DND-41 (cell line): ENCODE data around the gene KLK5.

Experiments used
- ATAC-seq: fragments of 200-7000 bp; cut with Tn5 transposase; 3 replicates; pipeline ENCODE4 v1.9.1; 2021; ENCODE audit warnings: low read depth; ENCODE audit not compliant: insufficient read depth
- DNase-seq: peaks from one replicate; pipeline ENCODE4 v3.0.0-alpha.2; 2020
- H2AFZ ChIP-seq: 2 replicates; pipeline ENCODE4 v1.6.0; 2012; ENCODE audit warnings: low read depth, low read length
- H3K27ac ChIP-seq: 2 replicates; pipeline ENCODE4 v1.5.1; 2012; ENCODE audit warnings: low read length, inconsistent platforms
- H3K27me3 ChIP-seq: fragments of 200-600 bp; sonication (generic); 2 replicates; pipeline ENCODE4 v1.6.0; 2012; ENCODE audit warnings: low read length, mild to moderate bottlenecking, inconsistent platforms; ENCODE audit not compliant: insufficient read depth, poor library complexity
- H3K36me3 ChIP-seq: 2 replicates; pipeline ENCODE4 v1.5.1; 2012; ENCODE audit warnings: low read length, inconsistent platforms; ENCODE audit not compliant: insufficient read depth
- H3K4me1 ChIP-seq: 2 replicates; pipeline ENCODE4 v1.5.1; 2012; ENCODE audit warnings: mild to moderate bottlenecking, low read length; ENCODE audit not compliant: insufficient read depth
- H3K4me2 ChIP-seq: 2 replicates; pipeline ENCODE4 v1.6.0; 2012; ENCODE audit warnings: mild to moderate bottlenecking, moderate library complexity, low read length, inconsistent platforms; ENCODE audit not compliant: insufficient read depth
- H3K4me3 ChIP-seq, 2 experiments: fragments of 200-600 bp in 1 of 2; shearing (Covaris generic) in 1 of 2; 2 replicates each; pipeline ENCODE4 v1.5.1; 2012 to 2016; ENCODE audit warnings: inconsistent platforms in 2 of 2, low read length in 2 of 2, mild to moderate bottlenecking in 2 of 2, low read depth in 1 of 2, moderate library complexity in 1 of 2
- H3K79me2 ChIP-seq: 2 replicates; pipeline ENCODE4 v1.6.0; 2012; ENCODE audit warnings: low read length, inconsistent platforms; ENCODE audit not compliant: insufficient read depth
- H3K9ac ChIP-seq: 2 replicates; pipeline ENCODE4 v1.6.0; 2012; ENCODE audit warnings: low read depth, mild to moderate bottlenecking, inconsistent platforms, low read length, moderate library complexity
- H3K9me3 ChIP-seq: 2 replicates; pipeline ENCODE4 v1.5.1; 2012; ENCODE audit warnings: low read length, moderate library complexity, mild to moderate bottlenecking, inconsistent platforms; ENCODE audit not compliant: insufficient read depth, severe bottlenecking
- H4K20me1 ChIP-seq: 2 replicates; pipeline ENCODE4 v1.6.0; 2012; ENCODE audit warnings: low read length; ENCODE audit not compliant: insufficient read depth
- EZH2 ChIP-seq: IDR thresholded peaks from 3 replicates; pipeline ENCODE4 v1.6.1; 2012; ENCODE audit warnings: borderline replicate concordance, low read depth, mild to moderate bottlenecking, moderate library complexity, low read length, inconsistent platforms; ENCODE audit not compliant: severe bottlenecking
- TF ChIP-seq, protein P1 (sequence below): IDR thresholded peaks from 2 replicates; pipeline ENCODE4 v1.5.1; 2012; ENCODE audit warnings: borderline replicate concordance, low read length, moderate library complexity, mild to moderate bottlenecking; ENCODE audit not compliant: poor library complexity, severe bottlenecking; ENCODE audit errors: extremely low read depth

Gene KLK5

DNA sequence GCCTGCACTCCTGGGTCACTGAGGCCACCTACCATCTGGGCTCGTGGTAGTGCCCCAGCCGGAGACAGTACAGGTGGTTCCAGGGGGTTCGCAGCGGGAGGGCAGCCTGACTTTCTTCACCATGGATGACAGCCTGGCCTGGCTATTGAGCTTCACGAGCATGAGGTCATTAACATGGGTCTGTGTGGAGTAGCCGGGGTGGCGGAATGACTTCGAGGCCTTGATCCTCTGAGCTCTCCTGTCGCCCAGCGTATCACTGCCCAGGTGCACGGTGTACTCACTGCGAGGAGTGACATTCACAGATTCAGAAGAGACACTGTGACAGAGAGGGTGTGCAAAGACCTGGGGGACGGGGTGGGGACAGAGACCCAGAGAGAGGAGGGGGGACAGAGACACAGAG is 27.4 kb upstream of the KLK5 start:
- no peak overlapping the region for H3K4me2 ChIP-seq
- no peak for ATAC-seq
- H3K4me3 ChIP-seq: no peak overlapping the region

DNA sequence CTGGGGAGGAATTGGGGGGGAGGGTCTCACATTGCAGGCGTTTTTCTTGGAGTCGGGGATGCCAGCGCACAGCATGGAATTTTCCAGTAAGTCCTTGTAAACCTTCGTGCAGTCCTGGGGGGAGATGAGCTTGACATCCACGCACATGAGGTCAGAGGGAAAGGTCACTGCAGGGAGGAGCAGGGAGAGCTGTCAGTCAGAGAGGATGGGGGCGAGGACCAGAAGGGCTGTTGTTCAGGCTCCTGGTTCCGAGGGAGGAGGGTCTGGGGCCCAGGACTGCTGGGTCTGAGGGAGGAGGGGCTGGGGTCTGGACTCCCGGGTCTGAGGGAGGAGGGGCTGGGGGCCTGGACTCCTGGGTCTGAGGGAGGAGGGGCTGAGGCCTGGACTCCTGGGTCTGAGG is 26.9 kb upstream of the KLK5 start:
- no peaks in the 10 kb centered on the region for H3K36me3 ChIP-seq
- no peak overlapping the region for H3K27ac ChIP-seq
- no peak overlapping the region for H3K9ac ChIP-seq
- no peak overlapping the region for H3K4me3 ChIP-seq
- ATAC-seq (no peak), DNase-seq (no peak)
- H3K27me3 ChIP-seq: no peaks in the 10 kb centered on the region
- no peaks in the 10 kb centered on the region for H3K79me2 ChIP-seq
- no peak overlapping the region for H2AFZ ChIP-seq
- TF ChIP-seq, protein P1, sequence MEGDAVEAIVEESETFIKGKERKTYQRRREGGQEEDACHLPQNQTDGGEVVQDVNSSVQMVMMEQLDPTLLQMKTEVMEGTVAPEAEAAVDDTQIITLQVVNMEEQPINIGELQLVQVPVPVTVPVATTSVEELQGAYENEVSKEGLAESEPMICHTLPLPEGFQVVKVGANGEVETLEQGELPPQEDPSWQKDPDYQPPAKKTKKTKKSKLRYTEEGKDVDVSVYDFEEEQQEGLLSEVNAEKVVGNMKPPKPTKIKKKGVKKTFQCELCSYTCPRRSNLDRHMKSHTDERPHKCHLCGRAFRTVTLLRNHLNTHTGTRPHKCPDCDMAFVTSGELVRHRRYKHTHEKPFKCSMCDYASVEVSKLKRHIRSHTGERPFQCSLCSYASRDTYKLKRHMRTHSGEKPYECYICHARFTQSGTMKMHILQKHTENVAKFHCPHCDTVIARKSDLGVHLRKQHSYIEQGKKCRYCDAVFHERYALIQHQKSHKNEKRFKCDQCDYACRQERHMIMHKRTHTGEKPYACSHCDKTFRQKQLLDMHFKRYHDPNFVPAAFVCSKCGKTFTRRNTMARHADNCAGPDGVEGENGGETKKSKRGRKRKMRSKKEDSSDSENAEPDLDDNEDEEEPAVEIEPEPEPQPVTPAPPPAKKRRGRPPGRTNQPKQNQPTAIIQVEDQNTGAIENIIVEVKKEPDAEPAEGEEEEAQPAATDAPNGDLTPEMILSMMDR: no peak
- no peak for TF ChIP-seq EZH2
- no peaks in the 10 kb centered on the region for H3K4me1 ChIP-seq
- H3K9me3 ChIP-seq: no peaks in the 10 kb centered on the region
- H3K4me2 ChIP-seq: no peak overlapping the region
- no peaks in the 10 kb centered on the region for H4K20me1 ChIP-seq

More for the DNA sequence above, 27.4 kb upstream of the KLK5 start:
- Histone ChIP-seq H3K27me3 (no peaks in the 10 kb centered on the region), H3K36me3 (no peaks in the 10 kb centered on the region), H3K79me2 (no peaks in the 10 kb centered on the region), H3K4me1 (no peaks in the 10 kb centered on the region), H2AFZ (no peak overlapping the region), H4K20me1 (no peaks in the 10 kb centered on the region), H3K27ac (no peak overlapping the region), H3K9me3 (no peaks in the 10 kb centered on the region), H3K9ac (no peak overlapping the region)
- TF ChIP-seq EZH2: no peak
- TF ChIP-seq, protein P1: no peak
- DNase-seq: no peak

DNA sequence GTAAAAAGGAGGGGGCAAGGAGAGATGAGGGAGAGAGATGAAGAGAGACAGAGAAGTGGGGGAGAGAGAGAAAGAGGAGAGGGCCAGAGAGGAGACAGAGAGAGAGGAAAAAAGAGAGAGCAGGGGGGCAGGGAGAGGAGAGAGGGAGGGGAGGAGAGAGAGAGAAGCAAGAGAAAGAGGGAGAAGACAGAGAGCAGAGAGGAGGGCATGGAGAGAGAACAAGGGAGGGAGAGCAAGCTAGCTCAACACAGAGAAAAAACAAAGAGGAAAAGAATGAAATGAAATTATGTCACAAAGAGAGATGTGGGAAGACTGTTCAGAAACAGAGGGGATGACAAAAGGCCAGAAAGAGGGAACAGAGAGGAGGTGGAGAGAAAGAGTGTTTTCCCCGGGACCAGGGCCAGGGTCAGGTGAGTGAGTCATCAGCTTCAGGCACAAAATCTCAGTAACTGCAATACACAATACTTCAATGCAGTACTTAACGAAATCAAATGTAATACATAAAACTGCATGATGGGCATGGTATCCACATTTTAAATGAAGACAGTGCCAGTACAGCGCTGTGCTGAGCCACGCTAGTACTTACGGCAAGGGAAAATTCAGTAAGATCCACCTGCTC is 26.0 kb upstream of the KLK5 start:
- no peak for DNase-seq
- H3K36me3 ChIP-seq: no peaks in the 10 kb centered on the region
- H3K9ac ChIP-seq: no peak overlapping the region
- H3K4me1 ChIP-seq: no peaks in the 10 kb centered on the region
- H3K27me3 ChIP-seq: no peaks in the 10 kb centered on the region
- no peak overlapping the region for H3K27ac ChIP-seq
- H3K9me3 ChIP-seq: no peaks in the 10 kb centered on the region
- H3K4me3 ChIP-seq: no peak overlapping the region
- ATAC-seq: no peak
- H4K20me1 ChIP-seq: no peaks in the 10 kb centered on the region
- H3K79me2 ChIP-seq: no peaks in the 10 kb centered on the region
- H3K4me2 ChIP-seq: no peak overlapping the region
- no peak overlapping the region for H2AFZ ChIP-seq
- no peak for TF ChIP-seq EZH2
- TF ChIP-seq, protein P1: no peak

DNA sequence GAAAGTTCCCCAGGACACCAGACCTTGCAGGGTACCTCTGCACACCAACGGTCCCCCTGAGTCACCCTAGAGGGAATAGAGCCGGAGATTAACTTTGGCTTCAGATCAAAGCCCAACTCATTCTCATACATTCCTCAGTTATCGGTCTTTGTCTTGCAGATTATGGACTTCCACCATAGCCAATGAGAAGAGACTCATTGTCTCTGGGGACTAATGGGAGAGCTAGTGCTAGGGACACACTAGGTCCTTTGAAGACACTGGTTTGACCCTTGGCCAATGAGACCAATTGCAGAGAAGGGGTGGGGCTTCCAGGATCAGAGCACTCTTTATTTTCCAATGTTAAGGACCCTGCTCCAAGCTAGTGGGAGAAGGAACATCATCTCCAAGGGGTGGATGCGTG is 24.8 kb upstream of the KLK5 start:
- ATAC-seq (no peak), DNase-seq (no peak)
- no peaks in the 10 kb centered on the region for H3K36me3 ChIP-seq
- no peaks in the 10 kb centered on the region for H3K79me2 ChIP-seq
- no peaks in the 10 kb centered on the region for H4K20me1 ChIP-seq
- H3K27me3 ChIP-seq: no peaks in the 10 kb centered on the region
- H3K27ac ChIP-seq: no peak overlapping the region
- TF ChIP-seq, protein P1: no peak
- TF ChIP-seq EZH2: no peak
- no peaks in the 10 kb centered on the region for H3K9me3 ChIP-seq
- H3K4me1 ChIP-seq: no peaks in the 10 kb centered on the region
- H3K9ac ChIP-seq: no peak overlapping the region
- no peak overlapping the region for H3K4me3 ChIP-seq
- H3K4me2 ChIP-seq: no peak overlapping the region
- no peak overlapping the region for H2AFZ ChIP-seq
